Testis (tissue), 5 donors: ENCODE data around the gene RDM1. TPM values are rescaled to one million over a fixed set of nuclear protein-coding genes. Genes with fewer than 3 reads are reported as not detected.
A peak's percentile ranks its signal among the peaks of the same experiment; 100 is the strongest.

Experiments
- DNase-seq: peaks from one replicate; pipeline ENCODE4 v3.0.0-alpha.2; 2019
- H3K27ac ChIP-seq, 2 donors: fragments of 200-600 bp; sonication (generic); one replicate each; pipeline ENCODE4 v1.5.1; 2019
- H3K27me3 ChIP-seq: fragments of 200-600 bp; sonication (generic); one replicate; pipeline ENCODE4 v1.5.1; 2019
- H3K36me3 ChIP-seq: fragments of 200-600 bp; sonication (generic); one replicate; pipeline ENCODE4 v1.5.1; 2017; ENCODE audit warnings: low read depth; ENCODE audit errors: missing control alignments
- H3K4me1 ChIP-seq: fragments of 200-600 bp; sonication (generic); one replicate; pipeline ENCODE4 v1.5.1; 2019
- H3K4me3 ChIP-seq, 2 donors: fragments of 200-600 bp; sonication (generic); one replicate each; pipeline ENCODE4 v1.5.1; 2017 to 2019
- H3K9me3 ChIP-seq: fragments of 200-600 bp; sonication (generic); one replicate; pipeline ENCODE4 v1.5.1; 2017
- POLR2A ChIP-seq: fragments of 450-650 bp; IDR thresholded peaks from one replicate; pipeline ENCODE4 v1.6.1; 2017; ENCODE audit warnings: antibody characterized with exemption, mild to moderate bottlenecking, moderate library complexity
- WGBS, 2 donors: methylation state at CpG; one replicate each; pipeline ENCODE4 v1.1.5; 2018; 5-methylcytosine and 5-hydroxymethylcytosine counted together
- intact Hi-C: fragments of 100-400 bp; cut with DNase I; formaldehyde crosslinking; loops from one replicate; pipeline ENCODE4 v1.15.1; 2023; ENCODE audit warnings: low total_unique reads
- long read RNA-seq, 2 donors: transcript quantifications; one replicate each; lab custom pipeline, GENCODE V29; 2026
- polyA plus RNA-seq: library from polyadenylated mRNA; stranded (reverse); fragments of 350-450 nt; fragmentation: Illumina TruSeq; extraction: RNeasy Lipid Tissue Mini Kit (QIAGEN cat#74804); gene quantifications from one replicate; pipeline ENCODE4 v1.2.3, GENCODE V29; 2014; ENCODE audit warnings: low read depth, low replicate concordance; ENCODE audit not compliant: insufficient read depth
- total RNA-seq, 2 donors: library from RNA; depleted of rRNA; stranded (reverse); fragments of >200 nt; gene quantifications; one replicate each; pipeline ENCODE4 v1.2.3, GENCODE V29; 2016
- TF ChIP-seq, protein P1 (sequence below), 3 experiments: fragments of 450-650 bp in 2 of 3; fragments of 200-600 bp in 1 of 3; sonication (generic) in 1 of 3; IDR thresholded peaks; one replicate each; pipeline ENCODE4 v1.5.1; 2016 to 2019; ENCODE audit warnings: antibody characterized with exemption in 3 of 3, mild to moderate bottlenecking in 2 of 3, moderate library complexity in 1 of 3

RDM1 gene, protein sequence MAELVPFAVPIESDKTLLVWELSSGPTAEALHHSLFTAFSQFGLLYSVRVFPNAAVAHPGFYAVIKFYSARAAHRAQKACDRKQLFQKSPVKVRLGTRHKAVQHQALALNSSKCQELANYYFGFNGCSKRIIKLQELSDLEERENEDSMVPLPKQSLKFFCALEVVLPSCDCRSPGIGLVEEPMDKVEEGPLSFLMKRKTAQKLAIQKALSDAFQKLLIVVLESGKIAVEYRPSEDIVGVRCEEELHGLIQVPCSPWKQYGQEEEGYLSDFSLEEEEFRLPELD
- total RNA-seq (10 to 100 TPM in 1 of 2 donors, 1 to 10 TPM in 1; 9.6 to 18.6 TPM), polyA plus RNA-seq (19.3 TPM)
- long read RNA-seq, donor 1, partial matches to known transcripts = 0 of 1 reads
- long read RNA-seq, donor 1, other reads (novel, unspliced or antisense) = 0 of 1 reads
- long read RNA-seq, donor 2, partial matches to known transcripts = 0 of 2 reads
- long read RNA-seq, donor 2, other reads (novel, unspliced or antisense) = 0 of 2 reads

DNA sequence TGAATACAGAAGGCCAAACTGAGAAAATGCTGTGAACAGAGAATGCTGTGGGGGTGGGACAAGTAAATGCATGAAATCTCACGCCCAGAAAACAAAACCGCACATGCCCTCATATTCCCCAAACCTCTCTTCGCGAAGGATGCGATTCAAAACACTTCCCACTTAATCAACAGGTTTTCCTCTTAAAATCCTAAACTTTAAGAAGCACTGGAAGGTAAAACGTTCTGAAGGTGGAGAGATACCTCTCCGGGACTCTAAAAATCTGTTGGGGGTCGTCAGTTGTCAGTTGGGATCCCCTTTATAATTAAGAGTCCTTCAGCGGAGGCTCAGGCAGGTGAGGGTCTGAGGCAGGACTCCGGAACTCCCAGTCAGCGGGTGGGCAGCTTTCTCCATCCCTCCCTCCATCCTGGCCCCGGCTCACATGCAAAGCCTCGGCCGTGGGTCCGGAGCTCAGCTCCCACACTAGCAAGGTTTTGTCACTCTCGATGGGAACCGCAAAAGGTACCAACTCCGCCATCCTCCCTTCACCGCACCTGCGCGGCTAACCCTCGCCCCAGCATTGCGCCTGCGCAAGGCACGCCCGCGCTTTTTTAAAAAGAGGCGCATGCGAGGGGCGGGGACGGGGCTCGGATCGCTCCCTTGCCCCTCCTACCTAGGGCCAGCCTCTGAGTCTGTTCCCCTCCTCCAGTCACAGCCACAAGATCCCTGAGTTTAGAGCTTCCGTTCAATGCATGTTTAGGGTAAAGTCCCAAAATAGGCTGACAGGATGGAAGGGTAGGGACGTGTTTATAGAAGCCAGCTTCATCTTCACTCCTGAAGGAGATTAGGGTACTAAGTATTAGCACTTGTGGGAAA is at the start of gene RDM1:
TSS of gene RDM1 (minus strand) at position 563 of the 855 bp plus-strand sequence. CDS start at position 517, 46 bp downstream.
- intact Hi-C loops = no loop called here
- peaks cover 23% of the 10 kb centered on the region for H3K4me1 ChIP-seq
- DNase-seq = peak; percentile 74
- TF ChIP-seq, protein P1, sequence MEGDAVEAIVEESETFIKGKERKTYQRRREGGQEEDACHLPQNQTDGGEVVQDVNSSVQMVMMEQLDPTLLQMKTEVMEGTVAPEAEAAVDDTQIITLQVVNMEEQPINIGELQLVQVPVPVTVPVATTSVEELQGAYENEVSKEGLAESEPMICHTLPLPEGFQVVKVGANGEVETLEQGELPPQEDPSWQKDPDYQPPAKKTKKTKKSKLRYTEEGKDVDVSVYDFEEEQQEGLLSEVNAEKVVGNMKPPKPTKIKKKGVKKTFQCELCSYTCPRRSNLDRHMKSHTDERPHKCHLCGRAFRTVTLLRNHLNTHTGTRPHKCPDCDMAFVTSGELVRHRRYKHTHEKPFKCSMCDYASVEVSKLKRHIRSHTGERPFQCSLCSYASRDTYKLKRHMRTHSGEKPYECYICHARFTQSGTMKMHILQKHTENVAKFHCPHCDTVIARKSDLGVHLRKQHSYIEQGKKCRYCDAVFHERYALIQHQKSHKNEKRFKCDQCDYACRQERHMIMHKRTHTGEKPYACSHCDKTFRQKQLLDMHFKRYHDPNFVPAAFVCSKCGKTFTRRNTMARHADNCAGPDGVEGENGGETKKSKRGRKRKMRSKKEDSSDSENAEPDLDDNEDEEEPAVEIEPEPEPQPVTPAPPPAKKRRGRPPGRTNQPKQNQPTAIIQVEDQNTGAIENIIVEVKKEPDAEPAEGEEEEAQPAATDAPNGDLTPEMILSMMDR (IDR thresholded peaks at IDR 0.05) = no peak
- no peak for TF ChIP-seq POLR2A
- WGBS, 2 donors = 2 to 3% methylated on average over 15 to 35 of the region's 35 CpGs
- no peaks in the 10 kb centered on the region for H3K9me3 ChIP-seq
- H3K4me3 ChIP-seq = peak within 1 kb of the TSS; percentile 43 to 64
- H3K27me3 ChIP-seq = no peaks in the 10 kb centered on the region
- no peaks in the 10 kb centered on the region for H3K36me3 ChIP-seq
- peak within 1 kb of the TSS in 1 of 2 donors; percentile 50 for H3K27ac ChIP-seq

DNA sequence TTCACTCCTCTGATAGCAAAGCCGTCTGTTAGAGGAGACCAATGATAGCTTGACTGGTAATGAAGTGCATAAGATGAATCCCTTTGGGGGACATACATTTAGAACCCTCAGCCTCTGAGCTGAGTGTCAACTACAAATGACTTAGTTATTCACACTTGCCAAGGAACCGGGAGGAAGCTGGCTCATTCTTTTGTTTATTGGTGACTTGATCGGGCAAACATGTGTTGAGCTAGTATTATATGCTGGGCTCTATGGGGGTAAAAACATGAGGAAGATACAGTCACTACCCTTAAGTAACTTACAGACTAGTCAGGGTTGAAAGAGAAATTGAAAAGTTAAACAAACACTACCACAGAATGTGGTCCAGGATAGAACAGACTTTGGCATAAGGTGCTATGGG is 47.8 kb upstream of the RDM1 start:
- 84 to 89% methylated on average over 3 of the region's 3 CpGs for WGBS, 2 donors
- DNase-seq = no peak
- Histone ChIP-seq H3K4me3 (no peak overlapping the region), H3K27ac (no peak overlapping the region), H3K9me3 (no peaks in the 10 kb centered on the region), H3K27me3 (no peaks in the 10 kb centered on the region), H3K4me1 (no peaks in the 10 kb centered on the region), H3K36me3 (no peaks in the 10 kb centered on the region)
- intact Hi-C loops = no loop called here
- TF ChIP-seq, protein P1 (IDR thresholded peaks at IDR 0.05) = no peak
- TF ChIP-seq POLR2A = no peak

DNA sequence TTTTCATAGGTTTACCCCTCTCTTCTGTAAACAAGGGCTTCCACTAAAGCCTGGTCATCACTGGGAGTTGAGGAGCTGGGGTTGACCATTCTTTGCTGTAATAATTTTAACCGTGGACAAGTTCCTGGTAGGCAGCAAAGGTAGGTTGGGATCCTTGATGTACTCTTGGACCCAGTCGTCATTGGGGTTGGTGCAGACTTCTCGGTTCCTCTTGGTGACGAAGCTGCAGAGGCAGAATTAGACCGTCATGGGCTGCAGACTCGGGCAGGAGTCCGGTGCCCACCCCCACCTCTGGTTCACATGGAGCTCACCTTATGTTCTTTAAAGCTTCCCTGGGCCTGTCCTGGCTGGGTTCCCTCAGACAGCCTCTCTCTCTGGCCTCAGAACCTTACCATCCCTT is 46.9 kb upstream of the RDM1 start:
- no peak for DNase-seq
- Histone ChIP-seq H3K4me3 (no peak overlapping the region), H3K27ac (no peak overlapping the region), H3K9me3 (no peaks in the 10 kb centered on the region), H3K36me3 (no peaks in the 10 kb centered on the region), H3K27me3 (no peaks in the 10 kb centered on the region), H3K4me1 (no peaks in the 10 kb centered on the region)
- TF ChIP-seq POLR2A = no peak
- TF ChIP-seq, protein P1 (IDR thresholded peaks at IDR 0.05) = no peak
- WGBS, 2 donors = 77 to 98% methylated on average over 7 of the region's 7 CpGs
- intact Hi-C loops = no loop called here

DNA sequence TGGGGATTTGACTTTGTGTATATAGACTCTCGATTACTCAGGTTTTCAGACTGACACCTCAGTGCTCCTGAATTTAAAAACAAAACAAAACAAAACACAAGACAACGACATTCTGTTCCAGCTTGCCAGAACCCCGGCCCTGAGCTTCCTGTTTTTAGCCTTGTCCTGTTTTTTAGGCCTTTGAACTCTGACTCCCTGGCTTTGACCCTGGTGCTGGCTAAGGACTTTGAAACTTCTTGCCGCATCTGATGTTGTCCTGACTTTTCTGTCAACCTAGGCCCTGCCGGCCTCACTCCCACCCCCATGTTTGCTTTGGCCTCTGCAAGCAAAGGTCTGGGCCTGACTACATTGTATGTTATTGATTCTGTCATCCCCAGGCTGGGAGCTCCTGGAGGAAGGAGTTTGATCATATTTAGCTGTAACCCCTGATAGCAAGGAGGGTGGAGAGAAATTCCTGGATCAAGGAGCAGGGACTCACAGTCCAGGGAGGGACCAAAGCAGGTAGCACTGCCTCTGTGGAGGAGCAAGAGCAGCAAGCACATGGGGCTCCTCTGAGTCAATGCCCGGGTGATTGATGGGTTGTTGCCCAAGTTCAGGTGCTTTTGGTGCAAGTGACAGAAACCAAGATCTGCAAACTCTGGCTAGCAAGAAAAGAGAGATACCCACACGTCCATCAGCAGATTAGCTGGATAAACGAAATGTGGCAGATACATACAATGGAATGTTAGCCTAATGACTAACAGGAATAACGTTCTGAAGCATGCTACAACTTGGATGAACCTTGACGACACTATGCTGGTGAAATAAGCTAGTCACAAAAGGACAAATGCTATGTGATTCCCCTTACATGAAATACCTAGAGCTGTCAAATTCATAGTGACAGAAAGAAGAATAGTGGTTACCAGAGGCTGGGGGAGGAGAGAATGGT is 43.0 kb upstream of the RDM1 start:
- H3K4me1 ChIP-seq = no peaks in the 10 kb centered on the region
- no peaks in the 10 kb centered on the region for H3K27me3 ChIP-seq
- TF ChIP-seq POLR2A = no peak
- no peaks in the 10 kb centered on the region for H3K36me3 ChIP-seq
- DNase-seq = no peak
- 59 to 65% methylated on average over 9 to 10 of the region's 10 CpGs for WGBS, 2 donors
- H3K27ac ChIP-seq = no peak overlapping the region
- intact Hi-C loops = no loop called here
- no peaks in the 10 kb centered on the region for H3K9me3 ChIP-seq
- H3K4me3 ChIP-seq = no peak overlapping the region
